Gastroesophageal sphincter (tissue), 3 donors: Measurements from ENCODE around the gene ZBTB32.

Experiments used
- EP300 ChIP-seq: sonication (generic); formaldehyde crosslinking; IDR thresholded peaks from one replicate; pipeline ENCODE4 v1.6.1; 2017; ENCODE audit warnings: antibody characterized with exemption, mild to moderate bottlenecking
- POLR2A ChIP-seq, 2 donors: fragments of 450-650 bp; IDR thresholded peaks; one replicate each; pipeline ENCODE4 v1.6.1; 2017; ENCODE audit warnings: antibody characterized with exemption in 2 of 2, mild to moderate bottlenecking in 2 of 2, moderate library complexity in 1 of 2
- POLR2AphosphoS5 ChIP-seq: sonication (generic); formaldehyde crosslinking; IDR thresholded peaks from one replicate; pipeline ENCODE4 v1.6.1; 2017; ENCODE audit warnings: antibody characterized with exemption
- TF ChIP-seq, protein P1 (sequence below), 4 experiments: fragments of 200-600 bp in 2 of 4; fragments of 450-650 bp in 2 of 4; sonication (generic) in 1 of 4; IDR thresholded peaks; one replicate each; pipeline ENCODE4 v1.5.1; 2017 to 2019; ENCODE audit warnings: antibody characterized with exemption in 4 of 4, mild to moderate bottlenecking in 2 of 4, moderate library complexity in 2 of 4

DNA sequence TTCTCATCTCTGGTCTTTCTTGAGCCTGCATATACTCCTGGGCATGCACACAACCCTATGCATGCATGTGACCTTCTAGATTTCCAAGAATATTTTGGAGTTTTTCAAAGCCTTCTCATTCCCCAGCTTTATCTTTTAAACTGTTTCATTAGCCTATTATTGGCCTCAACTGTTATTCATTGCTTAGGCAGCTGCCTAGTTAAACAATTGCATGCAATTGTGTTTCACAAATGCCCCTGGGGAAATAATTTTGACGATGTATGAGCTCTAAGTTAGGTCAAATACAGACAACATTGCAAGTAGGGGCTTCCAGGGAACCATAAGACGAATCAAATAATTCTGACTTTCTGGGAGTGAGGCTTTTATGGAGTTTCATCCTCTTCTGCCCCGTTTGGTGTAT, 40.4 kb upstream of the ZBTB32 start:
- TF ChIP-seq POLR2A (IDR thresholded peaks at IDR 0.05) (no peak), POLR2AphosphoS5 (no peak), EP300 (no peak)
- TF ChIP-seq, protein P1, sequence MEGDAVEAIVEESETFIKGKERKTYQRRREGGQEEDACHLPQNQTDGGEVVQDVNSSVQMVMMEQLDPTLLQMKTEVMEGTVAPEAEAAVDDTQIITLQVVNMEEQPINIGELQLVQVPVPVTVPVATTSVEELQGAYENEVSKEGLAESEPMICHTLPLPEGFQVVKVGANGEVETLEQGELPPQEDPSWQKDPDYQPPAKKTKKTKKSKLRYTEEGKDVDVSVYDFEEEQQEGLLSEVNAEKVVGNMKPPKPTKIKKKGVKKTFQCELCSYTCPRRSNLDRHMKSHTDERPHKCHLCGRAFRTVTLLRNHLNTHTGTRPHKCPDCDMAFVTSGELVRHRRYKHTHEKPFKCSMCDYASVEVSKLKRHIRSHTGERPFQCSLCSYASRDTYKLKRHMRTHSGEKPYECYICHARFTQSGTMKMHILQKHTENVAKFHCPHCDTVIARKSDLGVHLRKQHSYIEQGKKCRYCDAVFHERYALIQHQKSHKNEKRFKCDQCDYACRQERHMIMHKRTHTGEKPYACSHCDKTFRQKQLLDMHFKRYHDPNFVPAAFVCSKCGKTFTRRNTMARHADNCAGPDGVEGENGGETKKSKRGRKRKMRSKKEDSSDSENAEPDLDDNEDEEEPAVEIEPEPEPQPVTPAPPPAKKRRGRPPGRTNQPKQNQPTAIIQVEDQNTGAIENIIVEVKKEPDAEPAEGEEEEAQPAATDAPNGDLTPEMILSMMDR (IDR thresholded peaks at IDR 0.05): no peak
